HCT116 (cell line): ENCODE results near the gene RNU7-1. TPM values are rescaled to one million over a fixed set of nuclear protein-coding genes. Genes with fewer than 3 reads are reported as not detected.

Source experiments
- ATAC-seq: fragments of 200-7000 bp; cut with Tn5 transposase; 2 replicates; pipeline ENCODE4 v1.9.1; 2020; ENCODE audit warnings: mild to moderate bottlenecking, moderate library complexity
- BruUV-seq: library from RNA; stranded (reverse); fragments of 400-500 nt; replicated peaks from 2 replicates; lab custom pipeline; 2021; lab: Mats Ljungman, UMichigan
- CTCF ChIA-PET: fragments of 300-600 bp; sonication (Branson Sonifier 250); formaldehyde crosslinking; loops from one replicate; lab custom pipeline; 2021; ENCODE audit warnings: antibody characterized with exemption; lab: Charles Lee
- POLR2A ChIA-PET: fragments of 300-600, 350-600 bp; sonication (Branson Sonifier 250); formaldehyde crosslinking; loops from one replicate; lab custom pipeline; 2021; ENCODE audit warnings: antibody characterized with exemption; lab: Charles Lee
- RAD21 ChIA-PET, 2 experiments: fragments of 300-600 bp; sonication (Branson Sonifier 250); formaldehyde crosslinking; loops; one replicate each; lab custom pipeline; 2023; ENCODE audit warnings: low total read pairs in 2 of 2; ENCODE audit not compliant: uncharacterized antibody in 2 of 2, unreplicated experiment in 2 of 2, low non-redundant PET in 1 of 2; lab: Charles Lee
- DNase-seq: peaks from one replicate; pipeline ENCODE4 v3.0.0-alpha.2; 2010; ENCODE audit warnings: low read depth, low spot score
- H2AFZ ChIP-seq: fragments of 200-600 bp; shearing (Covaris generic), sonication (generic); 2 replicates; pipeline ENCODE4 v1.6.1; 2017; ENCODE audit warnings: low read depth, mixed run types, mixed read lengths, antibody characterized with exemption, low read length; ENCODE audit not compliant: poor library complexity, severe bottlenecking
- H3K27ac ChIP-seq: 2 replicates; pipeline ENCODE4 v1.5.1; 2012; ENCODE audit warnings: low read depth, low read length
- H3K27me3 ChIP-seq: fragments of 200-600 bp; sonication (generic); 2 replicates; pipeline ENCODE4 v1.6.1; 2016; ENCODE audit warnings: mixed run types, low read length, mixed read lengths; ENCODE audit not compliant: insufficient read depth
- H3K36me3 ChIP-seq, 2 experiments: fragments of 200-500 bp in 1 of 2; fragments of 200-600 bp in 1 of 2; sonication (Bioruptor generic) in 1 of 2; sonication (generic) in 1 of 2; 2 replicates each; pipeline versions ENCODE4 v1.5.1 to v1.6.1; 2014 to 2016; ENCODE audit warnings: low read length in 2 of 2, inconsistent platforms in 1 of 2, mixed read lengths in 1 of 2, mixed run types in 1 of 2; ENCODE audit not compliant: insufficient read depth in 2 of 2, control insufficient read depth in 1 of 2
- H3K4me1 ChIP-seq, 2 experiments: fragments of 200-600 bp in 1 of 2; sonication (generic) in 1 of 2; 2 replicates each; pipeline versions ENCODE4 v1.5.1 to v1.6.1; 2012 to 2017; ENCODE audit warnings: low read length in 2 of 2, inconsistent platforms in 1 of 2, mild to moderate bottlenecking in 1 of 2, mixed read lengths in 1 of 2, mixed run types in 1 of 2, moderate library complexity in 1 of 2; ENCODE audit not compliant: insufficient read depth in 2 of 2, control insufficient read depth in 1 of 2
- H3K4me2 ChIP-seq: fragments of 200-600 bp; sonication (generic); 2 replicates; pipeline ENCODE4 v1.6.1; 2017; ENCODE audit warnings: mixed run types, low read length, mixed read lengths
- H3K4me3 ChIP-seq, 2 experiments: fragments of 200-600 bp in 1 of 2; sonication (generic) in 1 of 2; replicated peaks in 1 of 2; 2 replicates each; pipeline ENCODE4 v1.5.1; 2011 to 2016; ENCODE audit warnings: low read length in 2 of 2, control low read depth in 1 of 2, low read depth in 1 of 2, mild to moderate bottlenecking in 1 of 2, mixed read lengths in 1 of 2, mixed run types in 1 of 2
- H3K79me2 ChIP-seq: fragments of 200-600 bp; sonication (generic); 2 replicates; pipeline ENCODE4 v1.6.1; 2017; ENCODE audit warnings: mild to moderate bottlenecking, mixed run types, low read length, moderate library complexity, mixed read lengths; ENCODE audit not compliant: insufficient read depth
- H3K9ac ChIP-seq: fragments of 200-600 bp; sonication (generic); 2 replicates; pipeline ENCODE4 v1.6.1; 2016; ENCODE audit warnings: low read length, mixed read lengths
- H3K9me2 ChIP-seq: fragments of 200-600 bp; sonication (generic), shearing (Covaris generic); 2 replicates; pipeline ENCODE4 v1.6.1; 2017; ENCODE audit warnings: mixed run types, mild to moderate bottlenecking, moderate library complexity; ENCODE audit not compliant: insufficient read depth
- H3K9me3 ChIP-seq, 2 experiments: fragments of 200-500 bp in 1 of 2; fragments of 200-600 bp in 1 of 2; sonication (Bioruptor generic) in 1 of 2; sonication (generic) in 1 of 2; 2 replicates each; pipeline ENCODE4 v1.6.1; 2014 to 2017; ENCODE audit warnings: low read length in 2 of 2, mixed read lengths in 2 of 2, inconsistent platforms in 1 of 2, low read depth in 1 of 2, mild to moderate bottlenecking in 1 of 2, mixed run types in 1 of 2, moderate library complexity in 1 of 2; ENCODE audit not compliant: control insufficient read depth in 1 of 2, insufficient read depth in 1 of 2
- H4K20me1 ChIP-seq: fragments of 200-600 bp; sonication (generic), shearing (Covaris generic); 2 replicates; pipeline ENCODE4 v1.6.1; 2017; ENCODE audit warnings: mixed run types, mild to moderate bottlenecking, moderate library complexity; ENCODE audit not compliant: insufficient read depth
- ATF3 ChIP-seq: IDR thresholded peaks from 2 replicates; pipeline ENCODE4 v1.6.1; 2012
- CBX3 ChIP-seq: IDR thresholded peaks from 2 replicates; pipeline ENCODE4 v1.6.1; 2012; ENCODE audit warnings: low read depth
- CEBPB ChIP-seq: IDR thresholded peaks from 2 replicates; pipeline ENCODE4 v1.6.1; 2012; ENCODE audit warnings: low read depth
- CTCF ChIP-seq, 3 experiments: fragments of 200-600 bp in 1 of 3; sonication (generic) in 1 of 3; IDR thresholded peaks in 2 of 3; conservative IDR thresholded peaks in 1 of 3; 2 replicates each; pipeline ENCODE4 v1.5.1; 2012 to 2017; ENCODE audit warnings: low read depth in 2 of 3, low read length in 2 of 3, antibody characterized with exemption in 1 of 3, borderline replicate concordance in 1 of 3, control low read depth in 1 of 3, mild to moderate bottlenecking in 1 of 3, mixed read lengths in 1 of 3, mixed run types in 1 of 3, moderate library complexity in 1 of 3; ENCODE audit not compliant: insufficient read depth in 1 of 3
- EGR1 ChIP-seq: IDR thresholded peaks from 2 replicates; pipeline ENCODE4 v1.6.1; 2012; ENCODE audit warnings: low read depth
- ELF1 ChIP-seq: IDR thresholded peaks from 2 replicates; pipeline ENCODE4 v1.6.1; 2012; ENCODE audit warnings: low read depth, borderline replicate concordance
- EZH2phosphoT487 ChIP-seq: fragments of 200-600 bp; IDR thresholded peaks from 2 replicates; pipeline ENCODE4 v1.6.1; 2018; ENCODE audit warnings: antibody characterized with exemption, borderline replicate concordance
- FOSL1 ChIP-seq: IDR thresholded peaks from 2 replicates; pipeline ENCODE4 v1.6.1; 2012; ENCODE audit warnings: low read depth
- JUND ChIP-seq: IDR thresholded peaks from 2 replicates; pipeline ENCODE4 v1.6.1; 2012
- MAX ChIP-seq: IDR thresholded peaks from 2 replicates; pipeline ENCODE4 v1.6.1; 2012
- POLR2AphosphoS5 ChIP-seq: IDR thresholded peaks from 2 replicates; pipeline ENCODE4 v1.6.1; 2011; ENCODE audit warnings: mild to moderate bottlenecking, low read depth, low read length, moderate library complexity
- RAD21 ChIP-seq: IDR thresholded peaks from 2 replicates; pipeline ENCODE4 v1.6.1; 2012; ENCODE audit warnings: low read depth, mild to moderate bottlenecking
- REST ChIP-seq: IDR thresholded peaks from 2 replicates; pipeline ENCODE4 v1.6.1; 2012; ENCODE audit warnings: low read depth
- SIN3A ChIP-seq: IDR thresholded peaks from 2 replicates; pipeline ENCODE4 v1.6.1; 2012; ENCODE audit warnings: low read depth
- SP1 ChIP-seq: IDR thresholded peaks from 2 replicates; pipeline ENCODE4 v1.6.1; 2012; ENCODE audit warnings: low read depth
- TCF7L2 ChIP-seq: IDR thresholded peaks from 2 replicates; pipeline ENCODE4 v1.7.0; 2011; ENCODE audit warnings: borderline replicate concordance, inconsistent platforms; ENCODE audit not compliant: insufficient read depth, insufficient read length; ENCODE audit errors: extremely low read depth
- ZFX ChIP-seq: fragments of 450-650 bp; IDR thresholded peaks from 2 replicates; pipeline ENCODE4 v1.6.1; 2017
- ZNF274 ChIP-seq: fragments of 200-500 bp; sonication (Bioruptor generic); IDR thresholded peaks from 2 replicates; pipeline ENCODE4 v1.6.1; 2014; ENCODE audit warnings: mild to moderate bottlenecking, low read depth, low read length, inconsistent platforms
- intact Hi-C: fragments of 100-400 bp; cut with micrococcal nuclease; formaldehyde crosslinking; loops from 2 replicates; pipeline ENCODE4 v1.10.0; 2022
- total RNA-seq: library from RNA; stranded (reverse); gene quantifications from one replicate; pipeline ENCODE4 v1.2.1, GENCODE V29; 2021; ENCODE audit not compliant: unreplicated experiment

RNU7-1 gene
- total RNA-seq, 1 experiment from 2014 or later = not detected

- no peaks in the 10 kb centered on the region for H3K79me2 ChIP-seq
- no TSS peak for BruUV-seq
- no peaks in the 10 kb centered on the region for H3K36me3 ChIP-seq
- H3K4me1 ChIP-seq = peaks cover 8 to 11% of the 10 kb centered on the region in 2 experiments
- H3K4me2 ChIP-seq = no peak overlapping the region
- no peaks in the 10 kb centered on the region for H3K9me3 ChIP-seq
- ChIA-PET POLR2A (interaction anchor here (1.2 kb wide), 1 partner anchor 11 kb away, joined by 5 read pairs; the partner anchor contains the start of genes C12orf57 and RNU7-1), RAD21 (no interaction called here), CTCF (no interaction called here)
- no peak overlapping the region for H2AFZ ChIP-seq
- H4K20me1 ChIP-seq = no peaks in the 10 kb centered on the region
- H3K9me2 ChIP-seq = no peaks in the 10 kb centered on the region
- no peak overlapping the region for H3K27ac ChIP-seq
- H3K27me3 ChIP-seq = no peaks in the 10 kb centered on the region
- intact Hi-C loops = no loop called here
- no peak for DNase-seq
- ATAC-seq = no peak
- H3K9ac ChIP-seq = no peak overlapping the region
- no peak for TF ChIP-seq MAX
- no peak for TF ChIP-seq JUND
- TF ChIP-seq ELF1 = no peak
- TF ChIP-seq ZFX = no peak
- no peak for TF ChIP-seq EZH2phosphoT487
- no peak for TF ChIP-seq REST
- no peak for TF ChIP-seq CEBPB
- TF ChIP-seq POLR2AphosphoS5 = no peak
- no peak for TF ChIP-seq SP1
- no peak for TF ChIP-seq CTCF (IDR thresholded peaks at IDR 0.05 in 2 of 3, conservative IDR thresholded peaks at IDR 0.05 in 1 of 3; ENCODE audit: borderline replicate concordance in 1 of 3, insufficient read depth in 1 of 3, low read depth in 2 of 3, low read length in 2 of 3)
- TF ChIP-seq CBX3 = no peak
- no peak for TF ChIP-seq RAD21
- no peak for TF ChIP-seq ZNF274
- no peak for TF ChIP-seq FOSL1
- TF ChIP-seq SIN3A = no peak
- TF ChIP-seq TCF7L2 = no peak
- TF ChIP-seq EGR1 = no peak
- TF ChIP-seq ATF3 = no peak
- H3K4me3 ChIP-seq = no peak overlapping the region
Observed at GRCh38 chr12:6955108-6956020, 11.7 kb downstream of the RNU7-1 start.
